ENCODE data around the gene SOBP. TPM values are rescaled to one million over a fixed set of nuclear protein-coding genes. Genes with fewer than 3 reads are reported as not detected.

SOBP gene
- total and polyA plus RNA-seq, 8 donors, result 0.58 to 16.9 (median 4.4) TPM

DNA sequence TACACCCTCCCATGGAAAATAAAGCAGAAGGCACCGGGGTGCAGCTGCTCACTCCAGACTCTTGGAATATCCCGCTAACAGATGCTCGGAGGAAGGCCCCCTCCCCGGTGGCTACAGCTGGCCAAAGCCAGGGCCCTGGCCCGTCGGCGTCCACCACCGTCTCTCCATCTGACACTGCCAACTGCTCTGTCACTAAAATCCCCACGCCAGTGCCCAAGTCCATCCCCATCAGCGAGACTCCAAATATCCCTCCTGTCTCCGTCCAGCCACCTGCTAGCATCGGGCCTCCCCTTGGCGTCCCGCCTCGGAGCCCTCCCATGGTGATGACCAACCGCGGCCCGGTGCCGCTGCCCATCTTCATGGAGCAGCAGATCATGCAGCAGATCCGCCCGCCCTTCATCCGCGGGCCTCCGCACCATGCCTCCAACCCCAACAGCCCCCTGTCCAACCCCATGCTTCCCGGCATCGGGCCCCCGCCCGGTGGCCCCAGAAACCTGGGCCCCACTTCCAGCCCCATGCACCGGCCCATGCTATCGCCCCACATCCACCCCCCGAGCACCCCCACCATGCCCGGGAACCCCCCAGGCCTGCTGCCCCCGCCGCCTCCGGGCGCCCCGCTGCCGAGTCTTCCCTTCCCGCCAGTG lies 143.9 kb downstream of the SOBP start:
- TF ChIP-seq CTCF (IDR thresholded peaks at IDR 0.05) (no peak), EP300 (IDR thresholded peaks at IDR 0.05) (no peak), POLR2AphosphoS5 (IDR thresholded peaks at IDR 0.05) (no peak), POLR2A (IDR thresholded peaks at IDR 0.05) (no peak)
- H3K4me3 ChIP-seq, result peak overlapping the region in 1 of 4 donors; percentile 37
- H3K27me3 ChIP-seq, result peaks cover 0 to 21% (median 10%) of the 10 kb centered on the region in 3 donors
- WGBS, 5 donors, result 64 to 83% (median 79%) methylated on average over 33 to 39 of the region's 39 CpGs
- peaks cover 0 to 7% (median 3%) of the 10 kb centered on the region in 4 donors for H3K36me3 ChIP-seq
- DNase-seq, result no peak
- H3K27ac ChIP-seq, result no peak overlapping the region
- H3K4me1 ChIP-seq, result peaks cover 3 to 21% (median 10%) of the 10 kb centered on the region in 4 donors
- intact Hi-C loops (cut with DNase I; ENCODE audit: low total_unique reads), result no loop called here
- no peaks in the 10 kb centered on the region for H3K9me3 ChIP-seq

DNA sequence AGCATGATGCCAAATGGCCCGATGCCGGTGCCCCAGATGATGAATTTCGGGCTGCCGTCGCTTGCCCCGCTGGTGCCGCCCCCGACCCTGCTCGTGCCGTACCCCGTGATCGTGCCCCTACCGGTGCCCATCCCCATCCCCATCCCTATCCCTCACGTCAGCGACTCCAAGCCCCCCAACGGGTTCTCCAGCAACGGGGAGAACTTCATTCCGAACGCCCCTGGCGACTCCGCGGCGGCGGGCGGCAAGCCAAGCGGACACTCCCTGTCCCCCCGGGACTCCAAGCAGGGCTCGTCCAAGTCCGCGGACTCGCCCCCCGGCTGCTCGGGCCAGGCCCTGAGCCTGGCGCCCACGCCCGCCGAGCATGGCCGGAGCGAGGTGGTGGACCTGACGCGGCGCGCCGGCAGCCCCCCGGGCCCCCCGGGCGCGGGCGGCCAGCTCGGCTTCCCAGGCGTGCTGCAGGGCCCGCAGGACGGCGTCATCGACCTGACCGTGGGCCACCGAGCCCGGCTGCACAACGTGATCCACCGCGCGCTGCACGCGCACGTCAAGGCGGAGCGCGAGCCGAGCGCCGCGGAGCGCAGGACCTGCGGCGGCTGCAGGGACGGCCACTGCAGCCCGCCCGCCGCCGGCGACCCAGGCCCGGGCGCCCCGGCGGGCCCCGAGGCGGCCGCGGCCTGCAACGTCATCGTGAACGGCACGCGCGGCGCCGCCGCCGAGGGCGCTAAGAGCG lies 144.6 kb downstream of the SOBP start:
- intact Hi-C loops (cut with DNase I; ENCODE audit: low total_unique reads), result no loop called here
- Histone ChIP-seq H3K27me3 (peaks cover 0 to 21% (median 10%) of the 10 kb centered on the region in 3 donors), H3K9me3 (no peaks in the 10 kb centered on the region), H3K27ac (no peak overlapping the region), H3K4me3 (peak overlapping the region; percentile 26 to 38 (median 34)), H3K4me1 (peaks cover 3 to 14% (median 8%) of the 10 kb centered on the region in 4 donors), H3K36me3 (peaks cover 0 to 7% (median 3%) of the 10 kb centered on the region in 4 donors)
- TF ChIP-seq POLR2A (IDR thresholded peaks at IDR 0.05), result no peak
- no peak for TF ChIP-seq CTCF (IDR thresholded peaks at IDR 0.05)
- no peak for TF ChIP-seq POLR2AphosphoS5 (IDR thresholded peaks at IDR 0.05)
- TF ChIP-seq EP300 (IDR thresholded peaks at IDR 0.05), result no peak
- DNase-seq, result peak in 1 of 2 donors; percentile 74
- WGBS, 5 donors, result 12 to 65% (median 32%) methylated on average over 16 to 101 of the region's 101 CpGs

DNA sequence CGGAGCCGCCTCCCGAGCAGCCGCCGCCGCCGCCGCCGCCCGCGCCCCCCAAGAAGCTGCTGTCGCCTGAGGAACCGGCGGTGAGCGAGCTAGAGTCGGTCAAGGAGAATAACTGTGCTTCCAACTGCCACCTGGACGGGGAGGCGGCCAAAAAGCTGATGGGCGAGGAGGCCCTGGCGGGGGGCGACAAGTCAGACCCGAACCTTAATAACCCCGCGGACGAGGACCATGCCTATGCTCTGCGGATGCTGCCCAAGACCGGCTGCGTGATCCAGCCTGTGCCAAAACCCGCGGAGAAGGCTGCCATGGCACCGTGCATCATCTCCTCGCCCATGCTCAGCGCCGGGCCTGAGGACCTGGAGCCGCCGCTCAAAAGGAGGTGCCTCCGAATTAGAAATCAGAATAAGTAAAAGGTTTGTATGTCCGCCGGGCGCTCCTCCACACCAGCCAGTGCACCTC lies 145.2 kb downstream of the SOBP start:
- intact Hi-C loops (cut with DNase I; ENCODE audit: low total_unique reads), result no loop called here
- no peak for DNase-seq
- Histone ChIP-seq H3K4me1 (peaks cover 3 to 9% (median 5%) of the 10 kb centered on the region in 4 donors), H3K36me3 (peaks cover 0 to 7% (median 3%) of the 10 kb centered on the region in 4 donors), H3K27me3 (peaks cover 0 to 21% (median 10%) of the 10 kb centered on the region in 3 donors), H3K4me3 (peak overlapping the region in 2 of 4 donors; percentile 31 to 38), H3K27ac (no peak overlapping the region), H3K9me3 (no peaks in the 10 kb centered on the region)
- TF ChIP-seq POLR2A (IDR thresholded peaks at IDR 0.05) (no peak), EP300 (IDR thresholded peaks at IDR 0.05) (no peak), CTCF (IDR thresholded peaks at IDR 0.05) (no peak), POLR2AphosphoS5 (IDR thresholded peaks at IDR 0.05) (no peak)
- WGBS, 5 donors, result 51 to 77% (median 62%) methylated on average over 33 to 40 of the region's 40 CpGs

DNA sequence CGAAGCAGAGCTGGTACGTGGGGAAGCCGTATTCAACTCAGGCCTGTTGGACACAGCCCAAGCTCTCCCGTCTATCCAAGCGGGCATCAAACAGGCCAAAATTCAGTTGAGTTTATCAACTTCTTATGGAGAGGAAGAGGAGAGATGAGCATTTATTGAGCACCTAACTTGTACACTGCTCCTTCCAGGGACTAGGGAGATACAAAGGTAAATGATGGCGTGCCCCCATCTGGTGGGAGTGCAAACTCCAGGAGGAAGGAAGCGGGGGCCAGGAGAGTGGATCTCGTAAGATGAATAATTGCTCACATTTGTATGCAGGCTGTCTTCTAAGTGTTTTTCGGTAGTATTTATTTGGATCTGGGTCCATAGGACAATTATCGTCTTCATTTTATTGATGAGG lies 146.6 kb downstream of the SOBP start:
- TF ChIP-seq EP300 (IDR thresholded peaks at IDR 0.05) (no peak), POLR2AphosphoS5 (IDR thresholded peaks at IDR 0.05) (no peak), CTCF (IDR thresholded peaks at IDR 0.05) (no peak), POLR2A (IDR thresholded peaks at IDR 0.05) (no peak)
- intact Hi-C loops (cut with DNase I; ENCODE audit: low total_unique reads), result no loop called here
- 94 to 98% (median 97%) methylated on average over 10 of the region's 10 CpGs for WGBS, 5 donors
- Histone ChIP-seq H3K9me3 (no peaks in the 10 kb centered on the region), H3K36me3 (peaks cover 0 to 7% (median 3%) of the 10 kb centered on the region in 4 donors), H3K27me3 (peaks cover 0 to 21% (median 10%) of the 10 kb centered on the region in 3 donors), H3K4me1 (peaks cover 3 to 15% (median 7%) of the 10 kb centered on the region in 4 donors), H3K27ac (no peak overlapping the region), H3K4me3 (no peak overlapping the region)
- DNase-seq, result no peak
